ENCODE results near the gene HDAC9.

The HDAC9 gene

DNA sequence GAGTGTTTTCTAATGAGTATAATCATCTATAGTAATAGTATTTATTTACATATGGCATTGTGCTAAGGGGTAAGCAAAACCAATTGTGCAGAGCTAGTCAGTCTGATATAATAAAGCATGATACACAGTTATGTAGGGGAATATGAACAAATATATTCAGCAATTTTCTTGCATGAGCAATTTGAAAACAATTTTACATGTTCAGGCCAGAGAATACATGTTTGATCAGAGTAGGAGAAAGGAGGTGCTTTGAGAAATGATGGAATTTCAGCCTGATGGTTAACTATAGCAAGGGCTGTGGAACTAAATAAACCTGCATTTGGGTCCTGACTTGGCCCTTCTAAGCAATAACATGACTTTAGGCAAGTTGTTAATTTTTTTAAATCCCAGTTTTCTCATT, 407.3 kb downstream of the HDAC9 start:
- TF ChIP-seq ZFX (IDR thresholded peaks at IDR 0.05; ENCODE audit: borderline replicate concordance): no peak
- no peak for TF ChIP-seq CTCF (IDR thresholded peaks at IDR 0.05)

DNA sequence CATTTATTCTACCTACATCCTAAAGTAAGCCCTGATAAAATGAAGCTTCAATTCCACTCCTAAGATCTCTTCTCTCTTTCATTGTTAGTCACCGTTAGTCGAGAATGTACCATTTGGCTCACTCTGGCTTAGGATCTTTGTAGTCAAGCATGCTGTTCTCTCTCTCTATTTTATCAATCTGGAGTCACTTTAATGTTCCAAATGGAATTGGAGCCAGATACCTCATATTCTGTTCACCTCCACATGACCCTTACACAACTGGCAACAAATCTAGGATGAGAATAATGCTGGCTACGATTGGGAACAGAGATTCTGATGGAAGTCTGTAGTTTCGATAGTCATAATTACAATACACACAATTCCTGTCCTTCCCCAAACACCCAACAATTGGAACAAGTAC, 408.1 kb downstream of the HDAC9 start:
- H3K27ac ChIP-seq: no peak overlapping the region
- TF ChIP-seq ZFX (IDR thresholded peaks at IDR 0.05; ENCODE audit: borderline replicate concordance) (no peak), CTCF (IDR thresholded peaks at IDR 0.05) (no peak)

More for the DNA sequence above, 407.3 kb downstream of the HDAC9 start:
- no peak overlapping the region for H3K27ac ChIP-seq

DNA sequence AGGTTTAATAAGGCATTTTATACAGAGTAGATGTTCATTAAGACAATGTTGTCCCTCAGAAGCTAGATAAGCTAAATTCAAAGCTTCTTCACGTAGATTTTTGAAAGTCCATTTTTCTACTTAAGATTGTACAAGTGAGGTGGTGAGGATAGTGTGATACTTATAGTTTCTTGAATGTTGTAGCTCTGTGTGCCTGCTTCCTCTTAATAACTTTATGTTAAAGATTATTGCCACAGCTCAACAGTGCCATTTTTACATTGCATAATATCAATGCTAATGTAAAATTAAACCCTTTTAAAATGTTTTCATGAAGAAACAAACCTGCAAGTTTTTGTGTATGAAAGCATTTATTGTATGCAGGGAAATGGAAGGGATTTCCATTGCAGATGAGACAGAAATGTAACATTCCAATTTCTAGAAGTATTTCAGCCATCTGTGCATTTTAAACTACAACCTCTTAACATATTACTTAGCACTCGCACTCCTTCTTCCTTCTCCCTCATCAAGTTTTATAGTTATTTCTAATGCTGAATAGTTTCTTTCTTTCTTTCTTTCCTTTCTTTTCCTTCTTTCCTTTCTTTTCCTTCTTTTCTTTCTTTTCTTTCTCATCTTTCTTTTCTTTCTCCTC, 409.9 kb downstream of the HDAC9 start:
- TF ChIP-seq ZFX (IDR thresholded peaks at IDR 0.05; ENCODE audit: borderline replicate concordance) (no peak), CTCF (IDR thresholded peaks at IDR 0.05) (no peak)
- no peak overlapping the region for H3K27ac ChIP-seq

DNA sequence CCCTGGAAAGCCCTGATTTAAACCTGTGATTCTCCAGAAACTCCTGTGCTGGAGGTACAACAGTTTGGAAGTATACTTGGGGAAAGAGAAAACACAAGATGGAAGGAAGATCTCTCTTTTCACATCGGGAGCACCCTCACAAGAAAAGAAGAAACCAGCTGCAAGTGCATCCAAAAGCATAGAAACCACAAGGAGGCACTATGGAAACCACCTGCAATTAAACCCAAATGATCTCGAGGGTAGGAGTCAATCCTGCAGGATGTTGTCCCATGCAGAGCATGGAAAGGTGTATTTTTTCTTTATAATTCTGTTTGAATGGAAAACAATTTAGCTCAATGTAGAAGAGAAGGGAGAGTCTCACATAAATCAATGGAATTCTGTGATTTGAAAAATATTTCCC, 411.4 kb downstream of the HDAC9 start:
- H3K27ac ChIP-seq: no peak overlapping the region
- TF ChIP-seq ZFX (IDR thresholded peaks at IDR 0.05; ENCODE audit: borderline replicate concordance) (no peak), CTCF (IDR thresholded peaks at IDR 0.05) (peak; percentile 49)

GRCh38 chr7:18913106-18913505, 417.6 kb downstream of the HDAC9 start:
- TF ChIP-seq ZFX (IDR thresholded peaks at IDR 0.05; ENCODE audit: borderline replicate concordance): no peak
- no peak for TF ChIP-seq CTCF (IDR thresholded peaks at IDR 0.05)
- H3K27ac ChIP-seq: no peak overlapping the region

DNA sequence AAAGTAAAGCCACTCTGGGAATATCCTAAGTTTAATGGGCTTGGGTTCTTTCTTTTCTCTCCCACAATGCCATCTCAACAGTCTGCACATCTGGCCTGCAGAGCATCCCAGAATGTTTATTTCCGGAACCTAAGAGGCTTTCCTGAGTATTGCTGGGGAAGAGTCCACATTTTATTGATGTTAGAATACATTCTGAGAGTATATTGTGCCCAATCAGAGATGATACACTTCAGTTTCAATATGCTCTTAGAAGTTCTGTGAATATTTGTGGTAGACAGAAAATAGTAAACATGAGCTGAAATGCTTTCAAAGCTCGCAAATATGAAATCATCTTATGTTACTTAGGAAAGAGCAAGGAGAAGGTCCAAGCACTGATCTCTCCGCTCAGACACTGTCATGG, 421.3 kb downstream of the HDAC9 start:
- TF ChIP-seq ZFX (IDR thresholded peaks at IDR 0.05; ENCODE audit: borderline replicate concordance) (no peak), CTCF (IDR thresholded peaks at IDR 0.05) (no peak)
- no peak overlapping the region for H3K27ac ChIP-seq

GRCh38 chr7:18927134-18927533, 431.6 kb downstream of the HDAC9 start:
- no peak overlapping the region for H3K27ac ChIP-seq
- TF ChIP-seq CTCF (IDR thresholded peaks at IDR 0.05) (no peak), ZFX (IDR thresholded peaks at IDR 0.05; ENCODE audit: borderline replicate concordance) (no peak)

Data from 22Rv1 (cell line).